Measurements from ENCODE around the gene ALDH3B1. TPM values are rescaled to one million over a fixed set of nuclear protein-coding genes. Genes with fewer than 3 reads are reported as not detected.

Gene ALDH3B1
- total and polyA plus RNA-seq, 9 of the 15 experiments (the other 6 are each of a cell fraction or from before 2014, with no cell fraction given), result 0.01 to 0.35 (median 0.07) TPM; not detected in 2

DNA sequence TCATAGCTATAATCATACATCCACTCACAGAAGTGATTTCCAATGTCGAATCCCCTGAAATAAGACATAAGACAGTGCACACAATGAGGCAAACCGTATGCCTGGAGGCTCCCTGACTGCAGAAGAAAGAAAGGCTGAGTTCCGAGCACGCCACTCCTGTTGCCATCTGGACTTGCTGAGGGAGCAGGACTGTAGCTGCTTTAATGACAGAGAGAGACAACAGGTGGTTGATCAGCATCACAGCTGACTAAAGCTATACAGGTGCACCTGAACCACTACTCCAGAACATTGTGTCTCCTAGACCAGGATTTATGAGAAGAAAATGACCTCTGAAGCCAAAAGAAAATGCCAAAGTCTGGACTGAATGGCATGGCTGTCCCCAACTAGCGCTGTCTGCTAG is 55.7 kb downstream of the ALDH3B1 start:
- TF ChIP-seq ZFPM2 (CRISPR knock-in tag; IDR thresholded peaks at IDR 0.05), result no peak
- no peak for TF ChIP-seq SMARCA4 (IDR thresholded peaks at IDR 0.05)
- no peak for TF ChIP-seq FOXK1 (CRISPR knock-in tag; IDR thresholded peaks at IDR 0.05; ENCODE audit: borderline replicate concordance)
- no peak for TF ChIP-seq CXXC5 (CRISPR knock-in tag; IDR thresholded peaks at IDR 0.05)
- TF ChIP-seq ZNF274 (IDR thresholded peaks at IDR 0.05; ENCODE audit: borderline replicate concordance, low read depth, low read length), result no peak
- TF ChIP-seq KAT2B (IDR thresholded peaks at IDR 0.05; ENCODE audit: low read depth, low read length), result no peak
- ATAC-seq (no peak), DNase-seq (ENCODE audit: extremely low read depth in 1 of 4, low spot score in 3 of 4) (no peak), FAIRE-seq (no peak)
- Histone ChIP-seq H3K9me3 (replicated peaks; ENCODE audit: control insufficient read depth, insufficient read depth, low read depth, low read length) (no peaks in the 10 kb centered on the region), H3K27me3 (ENCODE audit: control insufficient read depth in 2 of 2, insufficient read depth in 2 of 2, low read length in 2 of 2) (no peaks in the 10 kb centered on the region), H4K20me1 (replicated peaks; ENCODE audit: control insufficient read depth, insufficient read depth, low read length) (no peaks in the 10 kb centered on the region), H3K4me2 (ENCODE audit: insufficient read depth, low read length) (no peak overlapping the region), H3K4me3 (no peak overlapping the region), H3K4me1 (replicated peaks in 1 of 2; ENCODE audit: control insufficient read depth in 2 of 2, insufficient read depth in 2 of 2, low read length in 2 of 2) (no peaks in the 10 kb centered on the region), H2AFZ (ENCODE audit: low read depth, low read length) (no peak overlapping the region), H3K79me2 (ENCODE audit: control insufficient read depth, insufficient read depth, low read length) (no peaks in the 10 kb centered on the region), H3K9me1 (ENCODE audit: control insufficient read depth, insufficient read depth, low read length) (no peaks in the 10 kb centered on the region), H3K9ac (ENCODE audit: insufficient read depth in 1 of 2, low read depth in 2 of 2, low read length in 2 of 2) (no peak overlapping the region), H3K36me3 (ENCODE audit: control insufficient read depth, insufficient read depth, low read length) (peaks cover 92% of the 10 kb centered on the region), H3K27ac (ENCODE audit: extremely low read depth, low read depth, low read length) (no peak overlapping the region)
- intact Hi-C loops (cut with micrococcal nuclease) (no loop called here), in situ Hi-C loops (cut with MboI) (no loop called here)
- ChIA-PET CTCF (ENCODE audit: low intra/inter-chr PET ratio) (no interaction called here), POLR2A (interaction anchor here (1.1 kb wide), 1 partner anchor 37 kb away, joined by 3 read pairs; no protein-coding TSS in a partner anchor)
- BruUV-seq (replicated peaks), result no TSS peak
- WGBS (ENCODE audit: insufficient coverage, low coverage, missing lambda C conversion rate), result 79% methylated on average over 5 of the region's 5 CpGs

DNA sequence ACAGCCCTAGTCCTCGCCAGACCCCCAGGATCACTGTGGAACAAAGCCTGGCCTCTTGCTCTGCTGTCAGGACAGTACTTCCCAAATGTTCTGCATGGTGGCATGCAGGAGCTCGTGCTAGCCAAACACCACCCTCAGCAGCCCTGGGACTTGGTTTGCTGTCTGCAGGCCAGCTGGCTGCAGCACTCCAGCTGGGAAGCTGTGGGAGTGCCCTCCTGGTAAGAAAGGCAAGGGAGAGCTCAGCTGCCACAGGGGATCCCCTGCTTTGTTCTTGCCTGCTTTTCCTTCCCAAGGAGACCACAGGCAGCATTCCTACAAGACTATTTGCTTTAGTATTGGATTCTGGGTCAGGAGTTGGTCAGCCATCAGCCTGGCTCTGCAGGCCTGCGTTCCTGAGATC is 56.6 kb downstream of the ALDH3B1 start:
- DNase-seq (ENCODE audit: extremely low read depth in 1 of 4, low spot score in 3 of 4) (no peak), FAIRE-seq (no peak), ATAC-seq (no peak)
- Histone ChIP-seq H3K9me1 (ENCODE audit: control insufficient read depth, insufficient read depth, low read length) (no peaks in the 10 kb centered on the region), H3K9ac (ENCODE audit: insufficient read depth in 1 of 2, low read depth in 2 of 2, low read length in 2 of 2) (no peak overlapping the region), H2AFZ (ENCODE audit: low read depth, low read length) (no peak overlapping the region), H3K79me2 (ENCODE audit: control insufficient read depth, insufficient read depth, low read length) (no peaks in the 10 kb centered on the region), H3K27me3 (ENCODE audit: control insufficient read depth in 2 of 2, insufficient read depth in 2 of 2, low read length in 2 of 2) (no peaks in the 10 kb centered on the region), H3K27ac (ENCODE audit: extremely low read depth, low read depth, low read length) (no peak overlapping the region), H3K9me3 (replicated peaks; ENCODE audit: control insufficient read depth, insufficient read depth, low read depth, low read length) (no peaks in the 10 kb centered on the region), H3K36me3 (ENCODE audit: control insufficient read depth, insufficient read depth, low read length) (peaks cover 94% of the 10 kb centered on the region), H3K4me2 (ENCODE audit: insufficient read depth, low read length) (no peak overlapping the region), H4K20me1 (replicated peaks; ENCODE audit: control insufficient read depth, insufficient read depth, low read length) (no peaks in the 10 kb centered on the region), H3K4me1 (replicated peaks in 1 of 2; ENCODE audit: control insufficient read depth in 2 of 2, insufficient read depth in 2 of 2, low read length in 2 of 2) (no peaks in the 10 kb centered on the region), H3K4me3 (no peak overlapping the region)
- WGBS (ENCODE audit: insufficient coverage, low coverage, missing lambda C conversion rate), result 91% methylated on average over 3 of the region's 3 CpGs
- no TSS peak for BruUV-seq (replicated peaks)
- intact Hi-C loops (cut with micrococcal nuclease) (no loop called here), in situ Hi-C loops (cut with MboI) (no loop called here)
- POLR2A ChIA-PET, result interaction anchor here (1.1 kb wide), 1 partner anchor 38 kb away, joined by 3 read pairs; no protein-coding TSS in a partner anchor
- CTCF ChIA-PET (ENCODE audit: low intra/inter-chr PET ratio), result no interaction called here
- no peak for TF ChIP-seq ETS2 (tag; IDR thresholded peaks at IDR 0.05; ENCODE audit: borderline replicate concordance, poor library complexity, severe bottlenecking)
- no peak for TF ChIP-seq BDP1 (IDR thresholded peaks at IDR 0.05; ENCODE audit: insufficient read depth, insufficient read length)
- no peak for TF ChIP-seq GTF2F1 (IDR thresholded peaks at IDR 0.05; ENCODE audit: low read depth, low read length)
- no peak for TF ChIP-seq EP300 (IDR thresholded peaks at IDR 0.05; ENCODE audit: low read length)
- TF ChIP-seq, protein P1, sequence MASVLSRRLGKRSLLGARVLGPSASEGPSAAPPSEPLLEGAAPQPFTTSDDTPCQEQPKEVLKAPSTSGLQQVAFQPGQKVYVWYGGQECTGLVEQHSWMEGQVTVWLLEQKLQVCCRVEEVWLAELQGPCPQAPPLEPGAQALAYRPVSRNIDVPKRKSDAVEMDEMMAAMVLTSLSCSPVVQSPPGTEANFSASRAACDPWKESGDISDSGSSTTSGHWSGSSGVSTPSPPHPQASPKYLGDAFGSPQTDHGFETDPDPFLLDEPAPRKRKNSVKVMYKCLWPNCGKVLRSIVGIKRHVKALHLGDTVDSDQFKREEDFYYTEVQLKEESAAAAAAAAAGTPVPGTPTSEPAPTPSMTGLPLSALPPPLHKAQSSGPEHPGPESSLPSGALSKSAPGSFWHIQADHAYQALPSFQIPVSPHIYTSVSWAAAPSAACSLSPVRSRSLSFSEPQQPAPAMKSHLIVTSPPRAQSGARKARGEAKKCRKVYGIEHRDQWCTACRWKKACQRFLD (CRISPR knock-in tag; IDR thresholded peaks at IDR 0.05), result no peak
- TF ChIP-seq CBX5 (IDR thresholded peaks at IDR 0.05; ENCODE audit: borderline replicate concordance, low read depth), result no peak
- TF ChIP-seq, protein P2, sequence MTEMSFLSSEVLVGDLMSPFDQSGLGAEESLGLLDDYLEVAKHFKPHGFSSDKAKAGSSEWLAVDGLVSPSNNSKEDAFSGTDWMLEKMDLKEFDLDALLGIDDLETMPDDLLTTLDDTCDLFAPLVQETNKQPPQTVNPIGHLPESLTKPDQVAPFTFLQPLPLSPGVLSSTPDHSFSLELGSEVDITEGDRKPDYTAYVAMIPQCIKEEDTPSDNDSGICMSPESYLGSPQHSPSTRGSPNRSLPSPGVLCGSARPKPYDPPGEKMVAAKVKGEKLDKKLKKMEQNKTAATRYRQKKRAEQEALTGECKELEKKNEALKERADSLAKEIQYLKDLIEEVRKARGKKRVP (CRISPR knock-in tag; IDR thresholded peaks at IDR 0.05), result no peak
- TF ChIP-seq CTBP1 (IDR thresholded peaks at IDR 0.05; ENCODE audit: borderline replicate concordance), result no peak
- no peak for TF ChIP-seq ZC3H8 (IDR thresholded peaks at IDR 0.05)
- TF ChIP-seq SIN3A (IDR thresholded peaks at IDR 0.05; ENCODE audit: borderline replicate concordance in 2 of 2, control insufficient read depth in 1 of 2, low read depth in 2 of 2, low read length in 2 of 2), result no peak
- TF ChIP-seq ZNF77 (CRISPR knock-in tag; IDR thresholded peaks at IDR 0.05), result no peak

All from K562 (cell line).